ENCODE results near the gene KRT7. TPM values are rescaled to one million over a fixed set of nuclear protein-coding genes. Genes with fewer than 3 reads are reported as not detected.

The KRT7 gene
- total and polyA plus RNA-seq, 9 of the 15 experiments (the other 6 are each of a cell fraction or from before 2014, with no cell fraction given) = 1.4 TPM; not detected in 8

GRCh38 chr12:52231305-52232202, 1.5 kb upstream of the KRT7 start:
- TF ChIP-seq BRCA1 (IDR thresholded peaks at IDR 0.05) = no peak
- no peak for TF ChIP-seq BRCA1 (CRISPR knock-in tag; IDR thresholded peaks at IDR 0.05)
- no peak overlapping the region for H3K27ac ChIP-seq (ENCODE audit: extremely low read depth, low read depth, low read length)
- H3K4me3 ChIP-seq = no peak overlapping the region
- ATAC-seq (no peak), FAIRE-seq (no peak), DNase-seq (ENCODE audit: extremely low read depth in 1 of 4, low spot score in 3 of 4) (no peak)
- H3K4me1 ChIP-seq (replicated peaks in 1 of 2; ENCODE audit: control insufficient read depth in 2 of 2, insufficient read depth in 2 of 2, low read length in 2 of 2) = no peaks in the 10 kb centered on the region
- H3K9ac ChIP-seq (ENCODE audit: insufficient read depth in 1 of 2, low read depth in 2 of 2, low read length in 2 of 2) = no peak overlapping the region
- ChIA-PET POLR2A (interaction anchor here (0.7 kb wide), 1 partner anchor 80 kb away, joined by 3 read pairs; no protein-coding TSS in a partner anchor), CTCF (ENCODE audit: low intra/inter-chr PET ratio) (no interaction called here)
- BruUV-seq (replicated peaks) = no TSS peak
- no peaks in the 10 kb centered on the region for H3K9me1 ChIP-seq (ENCODE audit: control insufficient read depth, insufficient read depth, low read length)
- H3K4me2 ChIP-seq (ENCODE audit: insufficient read depth, low read length) = no peak overlapping the region
- H3K9me3 ChIP-seq (replicated peaks; ENCODE audit: control insufficient read depth, insufficient read depth, low read depth, low read length) = no peaks in the 10 kb centered on the region
- peaks cover 2 to 45% of the 10 kb centered on the region in 2 experiments; a peak in 4 of 5 replicates for H3K27me3 ChIP-seq (ENCODE audit: control insufficient read depth in 2 of 2, insufficient read depth in 2 of 2, low read length in 2 of 2)
- no peaks in the 10 kb centered on the region for H3K79me2 ChIP-seq (ENCODE audit: control insufficient read depth, insufficient read depth, low read length)
- no peak overlapping the region for H2AFZ ChIP-seq (ENCODE audit: low read depth, low read length)
- in situ Hi-C loops (cut with MboI) (no loop called here), intact Hi-C loops (cut with micrococcal nuclease) (no loop called here)
- H3K36me3 ChIP-seq (ENCODE audit: control insufficient read depth, insufficient read depth, low read length) = no peaks in the 10 kb centered on the region
- H4K20me1 ChIP-seq (replicated peaks; ENCODE audit: control insufficient read depth, insufficient read depth, low read length) = peaks cover 10% of the 10 kb centered on the region
- 0% methylated on average over 15 of the region's 16 CpGs for WGBS (ENCODE audit: insufficient coverage, low coverage, missing lambda C conversion rate)

- Histone ChIP-seq H3K9me1 (ENCODE audit: control insufficient read depth, insufficient read depth, low read length) (no peaks in the 10 kb centered on the region), H3K9ac (ENCODE audit: insufficient read depth in 1 of 2, low read depth in 2 of 2, low read length in 2 of 2) (no peak overlapping the region), H2AFZ (ENCODE audit: low read depth, low read length) (no peak overlapping the region), H3K79me2 (ENCODE audit: control insufficient read depth, insufficient read depth, low read length) (no peaks in the 10 kb centered on the region), H3K27me3 (ENCODE audit: control insufficient read depth in 2 of 2, insufficient read depth in 2 of 2, low read length in 2 of 2) (peaks cover 2 to 50% of the 10 kb centered on the region in 2 experiments; a peak in 4 of 5 replicates), H4K20me1 (replicated peaks; ENCODE audit: control insufficient read depth, insufficient read depth, low read length) (peaks cover 14% of the 10 kb centered on the region), H3K27ac (ENCODE audit: extremely low read depth, low read depth, low read length) (no peak overlapping the region), H3K4me1 (replicated peaks in 1 of 2; ENCODE audit: control insufficient read depth in 2 of 2, insufficient read depth in 2 of 2, low read length in 2 of 2) (no peaks in the 10 kb centered on the region), H3K9me3 (replicated peaks; ENCODE audit: control insufficient read depth, insufficient read depth, low read depth, low read length) (no peaks in the 10 kb centered on the region), H3K4me2 (ENCODE audit: insufficient read depth, low read length) (no peak overlapping the region), H3K4me3 (no peak overlapping the region), H3K36me3 (ENCODE audit: control insufficient read depth, insufficient read depth, low read length) (no peaks in the 10 kb centered on the region)
- intact Hi-C loops (cut with micrococcal nuclease) (no loop called here), in situ Hi-C loops (cut with MboI) (no loop called here)
- POLR2A ChIA-PET = no interaction called here
- no TSS peak for BruUV-seq (replicated peaks)
- ATAC-seq (no peak), FAIRE-seq (no peak), DNase-seq (ENCODE audit: extremely low read depth in 1 of 4, low spot score in 3 of 4) (no peak)
- TF ChIP-seq MCM2 (IDR thresholded peaks at IDR 0.05; ENCODE audit: low read depth) = no peak
- TF ChIP-seq U2AF1 (optimal IDR thresholded peaks at IDR 0.05; ENCODE audit: low read depth, low read length) = no peak
- TF ChIP-seq FOXM1 (IDR thresholded peaks at IDR 0.05; ENCODE audit: low read depth) = no peak
- no peak for TF ChIP-seq FOXM1 (CRISPR knock-in tag; IDR thresholded peaks at IDR 0.05; ENCODE audit: low read depth)
- no peak for TF ChIP-seq ATF1 (CRISPR knock-in tag; IDR thresholded peaks at IDR 0.05)
- no peak for TF ChIP-seq ATF1 (tag; IDR thresholded peaks at IDR 0.05)
- no peak for TF ChIP-seq ZFPM2 (CRISPR knock-in tag; IDR thresholded peaks at IDR 0.05)
- TF ChIP-seq KDM2B (CRISPR knock-in tag; IDR thresholded peaks at IDR 0.05) = no peak
- TF ChIP-seq NFIX (CRISPR knock-in tag; IDR thresholded peaks at IDR 0.05; ENCODE audit: low read depth) = no peak
- no peak for TF ChIP-seq ZNF589 (CRISPR knock-in tag; IDR thresholded peaks at IDR 0.05; ENCODE audit: low read depth)
- TF ChIP-seq TCF3 (CRISPR knock-in tag; IDR thresholded peaks at IDR 0.05) = no peak
- CTCF ChIA-PET (ENCODE audit: low intra/inter-chr PET ratio) = no interaction called here
- WGBS (ENCODE audit: insufficient coverage, low coverage, missing lambda C conversion rate) = 2% methylated on average over 10 of the region's 12 CpGs
Observed at GRCh38 chr12:52232203-52232673, 805 bp upstream of the KRT7 start.

All from K562 (cell line).